A549 treated with Hydrocortisone at 1 μM for 4 hours (cell line): ENCODE results near the gene VSIG4. TPM values are rescaled to one million over a fixed set of nuclear protein-coding genes. Genes with fewer than 3 reads are reported as not detected.

ENCODE experiments used
- total RNA-seq: library from RNA; stranded (reverse); fragments of 200-300 nt; extraction: Qiagen RNA extraction; gene quantifications from 5 replicates; pipeline ENCODE4 v1.2.3, GENCODE V29; 2022

VSIG4 gene
- total RNA-seq, result not detected in 5 replicates

GRCh38 chrX:66039944-66040343 is at the start of gene VSIG4:
Gene VSIG4, minus strand, starts transcription at chrX:66040080. Its CDS starts 82 bp downstream, at chrX:66039998.

Other genes with a start within 250 kb of the VSIG4 start
- not detected in 5 replicates for gene HEPH, start 124.2 kb upstream of the VSIG4 start, total RNA-seq